CD1c-positive myeloid dendritic cell (primary cell): ENCODE data around the gene IL1RL1.

ENCODE experiments used
- DNase-seq: peaks from one replicate; pipeline ENCODE4 v3.0.0-alpha.2; 2016; ENCODE audit errors: extremely low spot score

Gene IL1RL1

DNA sequence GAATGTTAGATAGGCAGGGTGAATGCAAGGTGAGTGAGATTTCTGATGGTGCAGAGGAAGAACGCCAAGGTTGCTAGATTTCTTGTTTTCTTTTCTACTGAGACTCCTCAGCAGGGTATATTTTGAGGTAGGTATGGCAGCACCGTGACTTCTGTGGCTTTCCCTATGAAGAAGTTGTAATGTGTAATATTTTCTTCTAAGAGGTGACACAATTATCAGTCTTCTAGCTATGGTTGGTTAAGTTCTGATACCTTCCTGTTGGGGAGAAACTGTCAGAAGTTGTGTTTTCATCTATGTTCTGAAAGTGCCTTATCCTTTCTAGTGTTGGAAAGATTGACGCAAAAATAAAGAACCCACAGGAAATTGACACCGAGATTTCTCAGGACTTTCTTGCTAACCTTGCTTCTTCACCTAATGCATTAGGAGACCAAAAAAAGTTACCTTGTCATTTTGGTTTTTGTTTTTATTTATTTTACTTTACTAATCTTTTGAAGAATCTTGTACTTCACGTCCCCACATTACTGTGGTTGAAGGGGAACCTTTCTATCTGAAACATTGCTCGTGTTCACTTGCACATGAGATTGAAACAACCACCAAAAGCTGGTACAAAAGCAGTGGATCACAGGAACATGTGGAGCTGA, 56.1 kb downstream of the IL1RL1 start:
- DNase-seq: no peak

DNA sequence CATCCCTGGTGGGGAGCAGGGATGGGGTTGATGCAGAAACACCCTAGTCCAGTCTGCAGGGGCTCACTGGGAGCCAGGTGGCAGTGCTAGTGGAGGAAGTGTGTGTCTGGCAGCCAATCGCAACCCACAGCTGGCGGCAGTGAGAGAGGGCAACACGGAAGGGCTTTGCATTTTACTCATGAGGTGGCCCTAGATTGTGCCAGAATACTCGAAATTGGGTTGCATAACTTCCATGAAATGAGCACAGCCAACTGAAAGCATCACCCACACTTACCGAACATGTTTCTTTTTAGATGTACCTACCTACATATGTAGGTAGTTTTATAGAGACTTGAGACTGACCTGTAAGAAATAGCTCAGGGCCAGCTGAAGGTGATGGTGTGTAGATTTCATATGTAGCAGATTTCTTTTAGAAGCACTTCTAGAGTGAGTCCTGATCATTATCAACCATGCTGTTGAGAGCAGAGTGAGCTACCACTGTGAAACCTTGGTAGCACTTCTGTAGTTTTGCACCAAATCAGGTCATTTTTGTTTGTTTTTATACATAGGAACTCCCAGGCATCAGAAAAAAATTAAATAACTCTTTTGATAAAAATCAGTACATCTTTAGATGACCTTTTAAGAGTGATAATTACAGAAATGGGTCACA, 57.2 kb downstream of the IL1RL1 start:
- no peak for DNase-seq

- no peak for DNase-seq
These were observed 58.5 kb downstream of the IL1RL1 start for GRCh38 chr2:102369866-102370265.

DNA sequence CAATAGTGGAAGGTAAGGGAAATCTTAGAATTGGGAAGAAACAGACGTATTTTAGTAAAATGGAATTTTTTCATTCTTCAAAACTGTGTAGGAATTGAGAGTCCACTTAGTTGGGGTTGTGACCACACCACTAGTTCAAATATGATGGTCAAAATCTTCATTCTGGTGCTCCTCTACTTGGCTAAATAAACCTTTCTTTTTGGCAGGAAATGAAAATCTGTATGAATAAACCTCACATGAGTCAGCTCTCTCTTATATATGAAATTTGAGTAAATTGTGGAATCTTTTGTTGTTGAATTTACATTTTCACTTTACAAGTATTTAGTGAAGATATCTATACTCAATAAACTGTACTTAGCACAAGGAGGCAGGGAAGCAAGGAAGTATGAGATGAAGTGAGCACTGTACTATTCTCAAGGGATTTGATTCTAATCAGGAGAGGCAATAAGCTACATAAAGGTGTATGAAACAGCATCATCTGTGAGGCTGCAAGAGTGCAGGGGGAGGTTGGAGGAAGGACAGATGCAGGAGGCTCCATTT, 64.8 kb downstream of the IL1RL1 start:
- no peak for DNase-seq

DNA sequence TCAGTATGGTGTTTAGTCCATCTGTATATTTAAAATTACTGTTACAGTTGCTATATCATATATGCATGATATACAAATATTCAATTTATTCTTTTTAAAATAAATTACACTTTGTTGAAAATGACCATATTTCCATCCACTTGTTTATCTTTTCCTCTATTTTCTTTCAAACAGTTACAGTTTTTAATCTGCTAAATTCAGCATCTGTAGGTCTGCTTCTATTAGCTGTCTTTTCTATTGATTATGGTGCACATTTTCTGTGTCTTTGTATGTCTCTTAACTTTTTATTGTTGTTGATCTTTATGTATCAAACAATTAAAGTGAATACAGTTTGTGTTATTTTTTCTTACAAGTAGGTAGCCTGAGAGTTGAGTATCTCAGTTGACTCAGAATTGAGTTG, 72.4 kb downstream of the IL1RL1 start:
- DNase-seq: no peak

DNA sequence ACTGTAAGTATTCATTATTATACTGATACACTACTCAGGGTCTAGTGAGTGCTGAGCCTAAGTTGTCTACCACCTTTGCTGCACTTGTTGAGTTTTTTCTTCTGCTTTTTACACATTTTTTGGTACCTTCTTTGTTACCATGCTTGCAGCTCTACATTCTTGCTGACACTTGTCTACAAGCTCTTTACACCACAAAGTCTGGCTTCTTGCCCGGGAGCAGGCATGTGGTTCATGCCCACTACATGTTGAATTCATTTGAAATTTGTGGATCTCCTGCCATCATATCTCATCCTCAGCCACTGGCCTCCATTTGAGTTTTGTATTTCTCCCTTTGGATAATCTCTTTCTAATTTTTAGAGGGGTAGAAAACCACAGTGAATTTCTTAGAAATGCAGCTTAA, 74.2 kb downstream of the IL1RL1 start:
- no peak for DNase-seq

GRCh38 chr2:102386004-102386403, 74.6 kb downstream of the IL1RL1 start:
- no peak for DNase-seq

GRCh38 chr2:102386867-102387541, 75.6 kb downstream of the IL1RL1 start:
- no peak for DNase-seq

DNA sequence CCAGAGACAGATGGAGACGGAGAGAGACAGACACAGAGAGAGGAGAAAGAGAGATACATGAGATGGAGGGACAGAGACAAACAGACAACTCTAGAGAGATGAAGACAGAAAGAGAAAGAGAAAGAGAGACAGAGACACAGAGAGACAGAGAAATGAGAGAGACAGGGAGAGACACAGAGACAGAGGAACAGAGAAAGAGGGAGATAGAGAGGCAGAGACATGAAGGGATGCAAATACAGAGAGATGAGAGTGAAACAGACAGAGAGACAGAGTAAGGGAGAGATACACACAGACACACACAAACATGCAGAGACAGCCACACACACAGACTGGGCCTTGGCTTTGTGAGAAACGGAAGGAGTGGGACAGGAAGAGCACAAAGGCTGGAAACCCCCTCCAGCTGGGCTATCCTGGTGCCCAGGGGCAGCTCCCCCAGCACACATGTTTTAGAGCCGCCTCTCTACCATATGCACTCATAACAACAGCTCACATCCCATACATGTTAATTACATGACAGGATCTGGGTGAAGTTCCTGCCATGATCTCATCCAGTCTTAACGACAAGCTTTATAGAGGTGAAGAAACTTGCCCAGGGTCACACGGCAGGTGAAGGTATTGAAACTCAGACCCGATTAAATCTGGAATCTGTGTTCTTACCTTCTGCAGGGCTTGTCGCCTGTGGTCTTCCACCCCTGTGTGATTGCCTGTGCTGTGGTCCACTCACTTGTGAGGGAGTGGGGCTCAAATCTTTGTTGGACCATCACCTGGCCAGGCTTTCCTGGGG, 76.6 kb downstream of the IL1RL1 start:
- DNase-seq: no peak

DNA sequence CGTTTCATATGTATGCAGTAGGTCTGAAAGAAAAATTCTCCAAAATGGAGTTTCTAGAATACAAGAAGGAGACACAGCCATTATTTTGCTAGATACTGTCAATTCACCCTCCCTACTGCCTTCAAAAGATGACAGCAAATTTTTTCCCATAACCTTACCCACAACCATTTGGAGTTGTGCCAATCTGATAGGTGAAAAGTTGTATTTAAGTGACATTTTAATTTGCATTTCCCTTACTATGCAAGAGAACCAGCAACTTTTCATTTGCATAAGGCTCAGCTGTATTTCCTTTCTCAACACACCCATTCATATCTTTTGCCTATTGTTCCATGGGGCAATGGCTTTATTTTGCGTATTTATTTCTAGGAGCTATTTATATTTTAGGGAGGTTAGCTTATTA, 80.2 kb downstream of the IL1RL1 start:
- peak; percentile 34 for DNase-seq

DNA sequence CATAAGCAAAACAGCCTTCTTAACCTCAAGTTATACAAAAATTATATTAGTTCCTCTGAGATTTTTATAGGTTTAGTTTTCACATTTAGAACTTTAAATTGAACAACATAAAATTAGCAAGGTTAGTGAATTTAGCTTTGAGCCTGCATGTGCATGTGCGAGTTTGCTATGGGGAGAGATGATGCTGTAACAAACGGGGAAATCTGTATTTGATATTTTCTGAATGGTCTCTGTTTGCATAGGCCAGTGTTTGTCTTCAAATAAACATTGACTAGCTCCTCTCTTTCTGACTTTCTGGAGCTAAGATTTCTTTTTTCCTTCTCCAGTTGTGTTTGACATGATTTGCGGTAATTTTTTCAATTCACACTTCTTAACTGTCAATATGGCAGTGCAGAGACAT, 80.7 kb downstream of the IL1RL1 start:
- DNase-seq: no peak

DNA sequence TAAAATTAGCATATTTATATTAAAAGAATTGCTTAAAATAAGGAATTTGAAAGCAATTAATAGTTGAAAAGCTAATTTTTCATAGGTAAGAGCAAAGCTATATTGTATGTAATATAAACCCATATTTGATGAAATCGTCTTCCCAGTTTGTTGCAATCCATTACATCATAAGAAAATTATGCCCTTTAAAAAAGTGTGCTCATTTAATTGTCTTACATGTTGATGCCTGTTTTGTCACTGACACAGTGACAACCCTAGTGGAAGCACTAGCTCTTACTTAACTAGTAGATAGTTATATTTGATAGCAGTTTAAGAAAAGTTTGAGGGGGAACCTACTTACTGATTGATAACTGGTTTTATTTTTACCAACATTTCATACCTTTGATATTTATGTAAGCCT, 81.6 kb downstream of the IL1RL1 start:
- DNase-seq: no peak

GRCh38 chr2:102396012-102396411, 84.6 kb downstream of the IL1RL1 start:
- no peak for DNase-seq

DNA sequence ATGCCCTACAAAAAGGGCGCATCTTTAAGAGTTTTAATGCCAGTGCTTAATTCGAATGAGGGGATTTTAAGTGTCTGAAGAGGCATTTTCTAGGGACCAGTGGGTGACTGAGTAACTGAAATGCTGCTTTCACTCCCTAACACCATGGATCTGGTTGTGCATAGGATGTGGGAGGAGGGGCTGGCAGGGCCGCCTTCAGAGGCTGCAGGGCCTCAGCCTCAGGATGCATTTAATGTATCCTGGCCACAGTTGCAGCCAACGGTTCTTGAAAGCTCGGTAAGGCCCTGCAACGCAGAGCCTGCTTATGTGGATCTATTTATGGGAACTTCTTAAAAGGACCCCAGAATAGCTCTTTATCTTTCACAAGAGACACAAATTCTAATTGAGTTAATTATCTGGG, 85.8 kb downstream of the IL1RL1 start:
- DNase-seq: no peak

DNA sequence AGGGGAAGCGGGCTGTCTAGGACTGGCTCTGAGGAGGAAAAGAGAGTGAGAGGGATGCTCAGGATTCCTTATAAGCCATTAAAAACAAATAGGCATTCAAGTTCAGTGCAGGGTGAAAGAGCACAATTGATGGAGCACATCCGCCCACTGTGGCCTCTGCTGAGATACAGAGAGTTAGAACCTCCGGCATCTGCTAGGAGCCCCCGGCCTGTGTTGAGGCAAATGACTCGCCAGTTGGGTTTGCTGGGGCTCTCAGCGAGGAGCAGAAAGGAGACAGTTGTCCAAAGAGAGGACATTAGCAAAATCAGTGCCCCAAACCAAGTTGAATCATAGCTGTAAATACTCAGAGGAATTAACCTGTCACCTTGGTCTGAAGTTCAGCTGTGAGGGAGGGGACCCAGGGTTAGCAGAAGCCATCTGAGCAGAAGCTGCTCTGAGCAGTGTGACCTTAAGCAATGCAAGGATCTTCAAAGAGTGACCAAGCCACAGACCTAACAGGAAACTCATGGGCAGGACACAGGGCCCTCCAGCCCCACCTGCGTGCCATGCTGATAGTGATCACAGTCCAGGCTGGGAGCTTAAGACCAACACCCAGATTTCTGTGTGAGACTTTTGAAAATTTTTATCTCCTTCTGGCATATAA, 88.3 kb downstream of the IL1RL1 start:
- no peak for DNase-seq

DNA sequence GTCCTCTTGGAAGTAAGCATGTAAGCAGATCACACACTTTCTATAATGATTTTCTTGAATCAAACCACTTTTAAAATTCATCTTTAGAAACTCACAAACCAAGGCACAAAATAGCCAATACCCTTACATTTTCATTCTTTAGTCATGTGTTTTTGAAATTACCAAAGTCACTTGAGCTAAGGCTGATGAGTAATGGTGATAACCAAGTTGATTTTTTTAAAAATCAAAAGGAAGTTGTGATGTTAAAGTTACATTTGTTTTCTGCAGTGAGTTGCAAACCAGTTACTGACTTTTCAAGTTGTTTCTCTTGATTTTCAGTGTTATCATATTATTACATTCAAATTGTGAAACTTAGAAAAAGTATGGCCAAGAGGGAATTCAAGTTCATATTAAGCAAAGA, 90.1 kb downstream of the IL1RL1 start:
- DNase-seq: no peak
